Keratinocyte (primary cell): Measurements from ENCODE around the gene TMEM200A. TPM values are rescaled to one million over a fixed set of nuclear protein-coding genes. Genes with fewer than 3 reads are reported as not detected.

Experiments used
- DNase-seq: peaks from one replicate; pipeline ENCODE4 v3.0.0-alpha.2; 2011; ENCODE audit warnings: low read depth, missing footprints, low spot score
- FAIRE-seq: peaks from 2 replicates; lab custom pipeline; 2011; peaks lifted over from hg19 to GRCh38; lab: Jason Lieb, UNC
- H2AFZ ChIP-seq: 2 replicates; pipeline ENCODE4 v1.6.0; 2012; ENCODE audit warnings: low read length, control low read depth, inconsistent platforms; ENCODE audit not compliant: control insufficient read depth
- H3K27ac ChIP-seq: 2 replicates; pipeline ENCODE4 v1.5.1; 2011; ENCODE audit warnings: low read length; ENCODE audit not compliant: control insufficient read depth, insufficient read depth
- H3K27me3 ChIP-seq: 3 replicates; pipeline ENCODE4 v1.6.0; 2011; ENCODE audit warnings: low read length; ENCODE audit not compliant: control insufficient read depth, insufficient read depth; ENCODE audit errors: extremely low read depth
- H3K36me3 ChIP-seq, 2 experiments: 2 replicates in 1 of 2; 3 replicates in 1 of 2; pipeline ENCODE4 v1.5.1; 2011; ENCODE audit warnings: low read length in 2 of 2, mild to moderate bottlenecking in 1 of 2; ENCODE audit not compliant: control insufficient read depth in 2 of 2, insufficient read depth in 2 of 2; ENCODE audit errors: extremely low read depth in 1 of 2
- H3K4me1 ChIP-seq: 3 replicates; pipeline ENCODE4 v1.5.1; 2011; ENCODE audit warnings: low read length; ENCODE audit not compliant: control insufficient read depth, insufficient read depth; ENCODE audit errors: extremely low read depth
- H3K4me2 ChIP-seq: 3 replicates; pipeline ENCODE4 v1.6.0; 2011; ENCODE audit warnings: low read depth, low read length; ENCODE audit not compliant: control insufficient read depth, insufficient read depth; ENCODE audit errors: extremely low read depth
- H3K4me3 ChIP-seq, 3 experiments: fragments of 200-600 bp in 1 of 3; sonication (generic) in 1 of 3; 2 replicates in 2 of 3; 3 replicates in 1 of 3; pipeline ENCODE4 v1.5.1; 2011 to 2016; ENCODE audit warnings: low read length in 3 of 3, mild to moderate bottlenecking in 3 of 3, control low read depth in 2 of 3, inconsistent platforms in 1 of 3, low read depth in 1 of 3, mixed read lengths in 1 of 3, mixed run types in 1 of 3, moderate library complexity in 1 of 3; ENCODE audit not compliant: control insufficient read depth in 2 of 3, insufficient read depth in 2 of 3; ENCODE audit errors: extremely low read depth in 1 of 3
- H3K79me2 ChIP-seq: 2 replicates; pipeline ENCODE4 v1.6.0; 2012; ENCODE audit warnings: low read length; ENCODE audit not compliant: control insufficient read depth, insufficient read depth
- H3K9ac ChIP-seq: 3 replicates; pipeline ENCODE4 v1.6.0; 2011; ENCODE audit warnings: low read length; ENCODE audit not compliant: control insufficient read depth, insufficient read depth; ENCODE audit errors: extremely low read depth
- H3K9me1 ChIP-seq: 3 replicates; pipeline ENCODE4 v1.6.0; 2011; ENCODE audit warnings: low read length; ENCODE audit not compliant: control insufficient read depth, insufficient read depth; ENCODE audit errors: extremely low read depth
- H3K9me3 ChIP-seq: 2 replicates; pipeline ENCODE4 v1.5.1; 2012; ENCODE audit warnings: low read depth, low read length; ENCODE audit not compliant: control insufficient read depth
- H4K20me1 ChIP-seq: 3 replicates; pipeline ENCODE4 v1.6.0; 2011; ENCODE audit warnings: low read length; ENCODE audit not compliant: control insufficient read depth, insufficient read depth; ENCODE audit errors: extremely low read depth
- EZH2 ChIP-seq: IDR thresholded peaks from one replicate; pipeline ENCODE4 v1.6.1; 2012; ENCODE audit warnings: inconsistent platforms, mild to moderate bottlenecking, low read length, moderate library complexity
- dilution Hi-C: fragments of 300-500 bp; cut with MboI; formaldehyde crosslinking; loops from one replicate; pipeline ENCODE4 v1.7.0; 2020; ENCODE audit warnings: low sequenced_read_pairs; ENCODE audit not compliant: extremely low pct_ligation_motif_present
- polyA plus RNA-seq, 5 experiments: library from polyadenylated mRNA; depleted of rRNA in 3 of 5; stranded (reverse) in 3 of 5; stranded (forward) in 1 of 5; unstranded in 1 of 5; fragments of >200 nt; gene quantifications; 1 replicate in 1 of 5; 2 replicates in 3 of 5; 3 replicates in 1 of 5; pipeline versions ENCODE4 v1.2.1 to v1.2.3, GENCODE V29; 2011 to 2012; ENCODE audit warnings: missing spikeins in 2 of 5, low read depth in 1 of 5, low replicate concordance in 1 of 5
- TF ChIP-seq, protein P1 (sequence below), 3 experiments: IDR thresholded peaks in 1 of 3; conservative IDR thresholded peaks in 1 of 3; optimal IDR thresholded peaks in 1 of 3; 2 replicates in 2 of 3; 3 replicates in 1 of 3; pipeline versions ENCODE3 to v1.5.1; 2011; ENCODE audit warnings: low read length in 3 of 3, mild to moderate bottlenecking in 3 of 3, moderate library complexity in 2 of 3, control low read depth in 1 of 3, inconsistent platforms in 1 of 3; ENCODE audit not compliant: insufficient read depth in 2 of 3; ENCODE audit errors: extremely low read depth in 1 of 3

Gene TMEM200A
- polyA plus RNA-seq, 1 donor (not counting 4 experiments of a cell fraction or from before 2014, with no cell fraction given) = 80.4 TPM

DNA sequence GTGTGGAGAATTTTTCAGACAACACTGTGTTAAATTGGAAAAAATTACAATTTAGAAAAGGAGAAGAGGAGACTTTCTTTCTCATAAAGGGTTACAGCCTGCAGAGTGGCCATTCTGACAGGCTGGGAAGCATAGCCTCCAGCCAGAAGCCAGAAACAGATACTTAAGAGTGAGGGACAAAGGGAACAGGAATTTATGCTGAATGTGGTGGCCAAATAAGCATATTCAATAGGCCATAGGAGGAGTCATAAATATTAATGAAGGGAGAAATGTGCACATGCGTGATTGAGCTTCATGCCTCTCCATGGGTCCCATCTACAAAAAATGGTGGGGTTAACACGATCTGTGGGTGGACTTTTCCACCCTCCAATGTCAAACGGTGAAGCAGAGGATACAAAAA, 13.4 kb downstream of the TMEM200A start:
- Histone ChIP-seq H3K27ac (no peak overlapping the region), H3K4me2 (no peak overlapping the region), H3K9ac (no peak overlapping the region), H3K4me3 (no peak overlapping the region), H2AFZ (no peak overlapping the region), H3K79me2 (peaks cover 91% of the 10 kb centered on the region), H4K20me1 (no peaks in the 10 kb centered on the region), H3K4me1 (peaks cover 40% of the 10 kb centered on the region), H3K9me3 (no peaks in the 10 kb centered on the region), H3K36me3 (peaks cover 0 to 11% of the 10 kb centered on the region in 2 experiments), H3K27me3 (no peaks in the 10 kb centered on the region), H3K9me1 (peaks cover 4% of the 10 kb centered on the region)
- DNase-seq = no peak
- dilution Hi-C loops = no loop called here
- TF ChIP-seq EZH2 = no peak
- TF ChIP-seq, protein P1, sequence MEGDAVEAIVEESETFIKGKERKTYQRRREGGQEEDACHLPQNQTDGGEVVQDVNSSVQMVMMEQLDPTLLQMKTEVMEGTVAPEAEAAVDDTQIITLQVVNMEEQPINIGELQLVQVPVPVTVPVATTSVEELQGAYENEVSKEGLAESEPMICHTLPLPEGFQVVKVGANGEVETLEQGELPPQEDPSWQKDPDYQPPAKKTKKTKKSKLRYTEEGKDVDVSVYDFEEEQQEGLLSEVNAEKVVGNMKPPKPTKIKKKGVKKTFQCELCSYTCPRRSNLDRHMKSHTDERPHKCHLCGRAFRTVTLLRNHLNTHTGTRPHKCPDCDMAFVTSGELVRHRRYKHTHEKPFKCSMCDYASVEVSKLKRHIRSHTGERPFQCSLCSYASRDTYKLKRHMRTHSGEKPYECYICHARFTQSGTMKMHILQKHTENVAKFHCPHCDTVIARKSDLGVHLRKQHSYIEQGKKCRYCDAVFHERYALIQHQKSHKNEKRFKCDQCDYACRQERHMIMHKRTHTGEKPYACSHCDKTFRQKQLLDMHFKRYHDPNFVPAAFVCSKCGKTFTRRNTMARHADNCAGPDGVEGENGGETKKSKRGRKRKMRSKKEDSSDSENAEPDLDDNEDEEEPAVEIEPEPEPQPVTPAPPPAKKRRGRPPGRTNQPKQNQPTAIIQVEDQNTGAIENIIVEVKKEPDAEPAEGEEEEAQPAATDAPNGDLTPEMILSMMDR (optimal IDR thresholded peaks at IDR 0.05 in 1 of 3, IDR thresholded peaks at IDR 0.05 in 1 of 3, conservative IDR thresholded peaks at IDR 0.05 in 1 of 3; ENCODE audit: extremely low read depth in 1 of 3, insufficient read depth in 2 of 3, low read length in 3 of 3) = no peak
- peak; percentile 49 for FAIRE-seq

DNA sequence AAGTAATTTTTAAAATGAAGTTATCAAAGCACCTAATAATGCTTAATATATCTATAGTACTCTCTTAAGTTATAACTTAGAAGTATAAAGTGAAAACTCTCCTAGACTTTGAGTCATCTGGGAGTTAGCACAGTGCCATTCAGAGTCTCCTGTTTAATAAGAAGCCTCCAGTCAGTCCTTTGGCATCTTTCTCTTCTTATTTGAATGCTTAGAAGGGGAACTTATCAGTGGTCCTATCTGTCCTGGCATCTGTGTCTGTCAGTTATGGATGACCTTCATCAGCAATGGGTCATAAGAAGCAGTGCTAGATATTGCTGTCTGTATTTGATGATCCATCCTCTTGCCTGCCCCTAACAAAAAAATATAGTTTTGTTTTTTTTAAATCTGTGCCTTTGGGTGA, 15.2 kb downstream of the TMEM200A start:
- peaks cover 0 to 6% of the 10 kb centered on the region in 2 experiments for H3K36me3 ChIP-seq
- no peaks in the 10 kb centered on the region for H3K9me3 ChIP-seq
- H3K79me2 ChIP-seq = peaks cover 92% of the 10 kb centered on the region
- dilution Hi-C loops = no loop called here
- no peaks in the 10 kb centered on the region for H3K27me3 ChIP-seq
- TF ChIP-seq, protein P1 (optimal IDR thresholded peaks at IDR 0.05 in 1 of 3, IDR thresholded peaks at IDR 0.05 in 1 of 3, conservative IDR thresholded peaks at IDR 0.05 in 1 of 3; ENCODE audit: extremely low read depth in 1 of 3, insufficient read depth in 2 of 3, low read length in 3 of 3) = no peak
- no peak for TF ChIP-seq EZH2
- peaks cover 4% of the 10 kb centered on the region for H3K9me1 ChIP-seq
- no peak overlapping the region for H3K4me3 ChIP-seq
- FAIRE-seq (no peak), DNase-seq (no peak)
- no peak overlapping the region for H3K9ac ChIP-seq
- no peak overlapping the region for H3K27ac ChIP-seq
- no peaks in the 10 kb centered on the region for H4K20me1 ChIP-seq
- H3K4me1 ChIP-seq = peaks cover 37% of the 10 kb centered on the region
- no peak overlapping the region for H3K4me2 ChIP-seq
- H2AFZ ChIP-seq = no peak overlapping the region
